Bone marrow (tissue), 2 donors: ENCODE measurements around the gene MLN.

Experiments
- DNase-seq, 2 donors: peaks; one replicate each; lab custom pipeline; 2025; lab: John Stamatoyannopoulos, UW

MLN gene

GRCh38 chr6:33803571-33804053, at the start of gene MLN:
Gene MLN (minus strand): TSS chr6:33804003. CDS start chr6:33801163, 2,840 bp downstream.
- DNase-seq, result no peak

- no peak for DNase-seq
Observed at GRCh38 chr6:33853026-33853425, 49.2 kb upstream of the MLN start.

- DNase-seq, result no peak
Observed at GRCh38 chr6:33851959-33852358, 48.2 kb upstream of the MLN start.

GRCh38 chr6:33850869-33851541, 47.2 kb upstream of the MLN start:
- no peak for DNase-seq

GRCh38 chr6:33850296-33850695, 46.5 kb upstream of the MLN start:
- DNase-seq, result no peak

- DNase-seq, result no peak
Observed at GRCh38 chr6:33849500-33850075, 45.8 kb upstream of the MLN start.

DNA sequence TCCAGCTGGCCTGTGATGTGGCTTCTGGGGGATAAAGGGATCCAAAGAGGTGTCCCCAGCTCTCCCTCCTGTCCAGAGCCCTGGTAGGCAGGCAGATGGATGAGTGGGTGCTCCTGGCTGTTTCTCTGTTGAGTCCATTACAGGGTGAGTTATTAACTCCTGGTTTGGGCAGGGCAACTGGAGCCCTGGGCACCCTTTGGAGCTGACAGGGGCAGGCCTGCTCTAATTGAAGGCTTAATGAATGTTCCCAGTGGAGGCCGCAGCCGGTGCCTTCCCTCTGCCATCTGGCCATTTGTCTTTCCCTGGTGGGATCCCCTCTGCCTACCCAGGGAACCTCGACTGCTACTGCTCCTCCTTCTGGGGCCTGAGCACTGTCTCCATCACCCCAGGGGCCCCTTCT, 44.7 kb upstream of the MLN start:
- no peak for DNase-seq

GRCh38 chr6:33847867-33848266, 44.1 kb upstream of the MLN start:
- DNase-seq, result no peak

GRCh38 chr6:33847078-33847477, 43.3 kb upstream of the MLN start:
- no peak for DNase-seq

GRCh38 chr6:33846226-33846625, 42.4 kb upstream of the MLN start:
- no peak for DNase-seq

- peak in 1 of 2 donors; percentile 76 for DNase-seq
Observed at GRCh38 chr6:33845031-33845745, 41.4 kb upstream of the MLN start.

GRCh38 chr6:33843131-33844121, 39.6 kb upstream of the MLN start:
- DNase-seq, result no peak

DNA sequence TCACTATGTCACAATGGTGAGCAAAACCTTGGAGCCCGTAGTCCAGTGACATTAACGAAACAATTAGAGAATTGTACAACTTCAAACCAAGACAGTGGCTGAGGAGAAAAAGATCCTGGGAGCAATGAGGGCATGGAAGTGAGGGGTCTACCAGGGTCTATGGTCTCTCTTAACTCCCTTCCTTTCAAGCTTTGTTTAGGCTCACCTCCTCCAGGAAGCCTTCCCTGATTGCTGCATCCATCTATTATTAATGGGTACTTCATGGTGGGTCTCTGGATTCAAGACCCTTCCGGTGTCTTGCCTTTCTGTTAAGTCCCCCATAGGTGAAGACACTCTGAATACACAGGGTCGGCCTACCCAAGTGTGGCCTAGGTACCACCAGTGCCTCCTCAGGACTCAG, 38.1 kb upstream of the MLN start:
- DNase-seq, result no peak

GRCh38 chr6:33841070-33841469, 37.3 kb upstream of the MLN start:
- no peak for DNase-seq

- DNase-seq, result peak; percentile 52 to 97
Observed at GRCh38 chr6:33840048-33840926, 36.5 kb upstream of the MLN start.

DNA sequence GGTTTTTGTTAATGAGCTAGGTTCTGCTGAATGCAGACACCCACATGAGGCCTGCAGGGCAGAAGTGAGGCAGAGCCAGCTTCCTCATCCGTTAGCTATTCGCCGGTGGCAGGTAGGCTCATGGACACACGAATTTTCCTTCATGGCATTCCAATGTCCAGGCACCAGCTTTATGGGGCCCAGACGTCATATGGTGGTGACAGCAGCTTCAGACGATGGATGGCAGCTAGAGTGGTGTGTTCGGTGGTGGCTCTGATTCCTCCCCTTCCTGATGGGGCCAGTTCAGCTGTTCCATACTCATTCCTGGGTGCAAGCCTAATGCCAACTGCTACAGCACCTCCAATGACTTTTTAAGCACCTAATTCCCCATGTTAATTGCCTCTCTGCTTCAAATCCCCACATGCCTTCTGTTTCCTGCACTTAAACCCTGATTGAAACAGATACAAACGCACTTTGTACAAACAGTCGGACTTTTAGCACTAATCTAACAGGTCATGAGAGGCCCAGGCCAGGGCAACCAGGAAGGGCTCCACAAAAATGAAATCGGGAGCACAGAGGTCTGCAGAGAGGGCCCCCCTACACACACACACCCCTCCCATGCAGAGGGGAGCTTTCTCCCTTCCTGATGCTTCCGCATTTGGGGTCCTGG, 35.7 kb upstream of the MLN start:
- DNase-seq, result no peak

DNA sequence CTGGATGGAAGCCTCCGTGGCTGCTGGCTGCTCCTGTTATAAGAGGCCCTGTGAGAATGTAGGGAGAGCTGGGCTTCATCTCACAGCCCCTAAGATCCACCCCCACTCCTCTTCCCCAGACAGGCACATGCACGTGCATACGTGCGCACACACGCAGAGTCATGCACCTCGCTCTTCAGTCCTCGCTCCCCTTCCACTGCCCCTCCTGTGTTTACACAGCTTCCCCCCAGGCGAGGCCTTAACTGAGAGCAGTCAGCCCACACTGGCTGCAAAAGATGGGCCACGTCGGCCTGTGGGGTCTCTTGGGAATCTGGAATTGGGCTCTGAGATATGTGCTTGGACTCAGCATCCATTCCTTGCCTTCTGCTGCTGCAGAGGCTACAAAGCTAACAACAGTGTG, 35.2 kb upstream of the MLN start:
- no peak for DNase-seq

DNA sequence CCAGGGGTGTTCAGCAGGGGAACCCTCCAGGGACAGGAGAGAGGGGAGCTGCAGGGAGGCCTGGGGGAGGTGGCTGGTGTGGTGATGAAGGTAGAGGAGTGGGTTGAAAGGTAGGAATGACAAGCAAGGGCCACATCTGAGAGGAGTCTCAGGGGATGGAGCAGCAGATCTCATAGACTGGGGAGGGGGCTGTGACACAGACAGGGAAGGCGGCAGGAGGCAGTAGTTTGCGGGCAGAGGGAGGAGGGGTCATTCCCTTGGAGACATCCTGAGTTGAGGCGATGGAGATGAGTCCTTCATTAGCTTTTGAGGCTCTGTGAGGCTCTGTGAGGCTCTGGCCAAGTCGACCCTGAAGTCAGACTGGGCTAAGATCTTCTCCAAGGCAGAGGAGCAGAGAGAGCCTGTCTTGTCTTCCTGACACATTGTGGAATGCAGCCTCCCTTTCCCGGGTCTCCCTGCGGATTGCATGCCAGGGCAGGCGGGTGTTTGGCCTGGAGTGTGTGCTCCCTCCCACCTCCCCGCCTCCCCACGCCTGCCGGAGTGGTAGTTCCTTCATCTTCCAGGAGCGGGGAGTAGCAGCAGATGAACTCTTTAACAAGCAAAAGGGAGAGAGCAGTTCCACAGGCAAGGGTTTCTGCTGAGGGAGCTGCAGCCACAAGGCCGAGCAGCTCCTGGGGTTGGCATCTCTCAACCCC, 34.3 kb upstream of the MLN start:
- no peak for DNase-seq

GRCh38 chr6:33836806-33837469, 33.1 kb upstream of the MLN start:
- DNase-seq, result no peak
